SJCRH30 (cell line): ENCODE data around the gene ERI3. TPM values are rescaled to one million over a fixed set of nuclear protein-coding genes. Genes with fewer than 3 reads are reported as not detected.
A peak's percentile ranks its signal among the peaks of the same experiment; 100 is the strongest.

ENCODE experiments used
- DNase-seq, 2 experiments: peaks; one replicate each; pipeline ENCODE4 v3.0.0-alpha.2; 2015 to 2020
- H3K27ac ChIP-seq: fragments of 250-450 bp; sonication (Bioruptor Pico); 2 replicates; pipeline ENCODE4 v1.5.1; 2020; ENCODE audit warnings: mild to moderate bottlenecking, moderate library complexity
- H3K27me3 ChIP-seq: fragments of 250-450 bp; sonication (Bioruptor Pico); 2 replicates; pipeline ENCODE4 v1.5.1; 2020; ENCODE audit warnings: mild to moderate bottlenecking, moderate library complexity
- H3K36me3 ChIP-seq: fragments of 250-450 bp; sonication (Bioruptor Pico); 2 replicates; pipeline ENCODE4 v1.5.1; 2020; ENCODE audit warnings: mild to moderate bottlenecking, moderate library complexity
- H3K4me1 ChIP-seq: fragments of 250-450 bp; sonication (Bioruptor Pico); 2 replicates; pipeline ENCODE4 v1.5.1; 2020; ENCODE audit warnings: mild to moderate bottlenecking, moderate library complexity
- H3K4me3 ChIP-seq: fragments of 250-450 bp; sonication (Bioruptor Pico); 2 replicates; pipeline ENCODE4 v1.5.1; 2020; ENCODE audit warnings: mild to moderate bottlenecking, moderate library complexity
- H3K9me3 ChIP-seq: fragments of 250-450 bp; sonication (Bioruptor Pico); replicated peaks from 2 replicates; pipeline ENCODE4 v1.5.1; 2020; ENCODE audit warnings: mild to moderate bottlenecking, moderate library complexity
- total RNA-seq: library from RNA; depleted of rRNA; stranded (reverse); fragments of >200 nt; shearing (Covaris generic); gene quantifications from 2 replicates; pipeline ENCODE4 v1.2.3, GENCODE V29; 2014

ERI3 gene
- total RNA-seq, 1 experiment from 2014 or later: 64.8 TPM

- no peak overlapping the region for H3K27ac ChIP-seq
- no peaks in the 10 kb centered on the region for H3K27me3 ChIP-seq
- H3K4me3 ChIP-seq: no peak overlapping the region
- no peak for DNase-seq
- H3K4me1 ChIP-seq: no peaks in the 10 kb centered on the region
- no peaks in the 10 kb centered on the region for H3K36me3 ChIP-seq
- H3K9me3 ChIP-seq: no peaks in the 10 kb centered on the region
Measured at GRCh38 chr1:44259090-44259489, 96.0 kb downstream of the ERI3 start.

DNA sequence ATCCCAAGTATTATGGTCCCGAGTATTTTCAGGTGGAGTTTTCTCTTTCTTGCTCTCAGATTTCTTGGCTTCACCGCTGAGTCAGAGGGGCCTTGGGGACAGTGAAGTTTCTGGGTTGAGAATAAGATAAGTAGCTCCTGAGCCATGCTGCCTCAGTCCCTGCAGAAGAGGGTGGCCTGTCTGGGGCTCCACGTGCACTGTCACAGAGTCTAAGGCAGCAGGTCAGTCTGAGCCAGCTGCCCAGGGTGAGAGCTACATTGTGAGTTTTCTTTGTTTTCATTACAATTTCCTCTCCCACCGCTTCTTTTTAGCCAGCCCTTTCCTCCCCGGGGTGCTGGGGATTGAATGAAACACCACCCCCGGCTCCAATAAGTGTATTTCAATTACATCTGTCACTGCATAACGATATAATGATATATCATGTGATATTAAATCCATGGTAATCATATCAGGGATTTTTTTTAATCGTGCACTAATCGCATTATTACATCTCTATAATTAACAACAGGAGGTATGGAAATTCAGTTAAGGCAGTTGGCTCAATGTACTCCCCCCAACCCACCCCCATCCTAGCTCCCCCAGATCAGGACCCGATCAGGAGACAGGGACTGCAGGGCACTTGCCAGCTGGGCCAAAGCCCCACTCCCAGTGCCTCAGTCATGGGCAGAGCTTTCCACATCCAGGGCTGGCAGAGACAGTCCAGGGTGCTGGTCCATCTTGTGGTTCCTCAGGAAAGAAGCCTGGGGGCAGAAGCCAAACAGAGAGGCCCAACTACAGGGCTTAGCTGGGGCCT, 98.1 kb downstream of the ERI3 start:
- no peak overlapping the region for H3K27ac ChIP-seq
- H3K27me3 ChIP-seq: no peaks in the 10 kb centered on the region
- no peaks in the 10 kb centered on the region for H3K4me1 ChIP-seq
- DNase-seq: no peak
- H3K36me3 ChIP-seq: no peaks in the 10 kb centered on the region
- H3K9me3 ChIP-seq: no peaks in the 10 kb centered on the region
- no peak overlapping the region for H3K4me3 ChIP-seq

GRCh38 chr1:44254392-44254910, 100.6 kb downstream of the ERI3 start:
- DNase-seq: no peak
- H3K27ac ChIP-seq: no peak overlapping the region

DNA sequence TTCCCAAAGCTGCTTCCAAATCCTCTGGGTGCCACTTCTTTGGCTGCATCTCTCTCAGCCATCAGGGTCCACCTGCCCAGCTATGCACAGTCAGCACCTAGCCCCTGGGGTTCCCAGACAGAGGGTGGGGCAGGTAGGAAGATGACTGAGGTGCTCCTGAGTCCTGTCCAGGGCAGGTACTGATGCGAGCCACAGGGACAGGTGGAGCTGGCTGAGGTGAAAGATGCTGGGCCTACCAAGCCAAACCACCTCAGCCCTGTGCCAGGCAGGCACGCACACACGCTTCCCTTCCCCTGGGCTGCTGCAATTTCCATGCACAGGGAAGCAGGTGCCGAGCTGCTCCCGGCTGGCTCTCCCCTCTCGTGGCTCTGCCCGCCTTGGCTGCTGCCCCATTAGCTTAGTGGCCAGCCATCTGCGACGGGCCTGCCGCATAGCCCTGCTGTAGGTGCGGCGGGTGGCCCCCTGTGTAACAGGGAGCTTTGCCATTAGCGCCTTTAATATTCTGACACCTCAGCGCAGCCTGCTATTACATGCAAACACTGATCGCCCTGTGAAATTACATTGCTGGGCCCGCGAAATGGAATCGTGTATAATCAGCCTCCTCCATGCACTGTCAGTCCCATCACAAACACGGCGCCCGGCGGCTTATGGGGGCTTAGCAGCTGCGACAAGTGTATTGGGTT, 102.9 kb downstream of the ERI3 start:
- DNase-seq: no peak
- Histone ChIP-seq H3K9me3 (no peaks in the 10 kb centered on the region), H3K36me3 (no peaks in the 10 kb centered on the region), H3K4me3 (no peak overlapping the region), H3K27me3 (no peaks in the 10 kb centered on the region), H3K4me1 (no peaks in the 10 kb centered on the region), H3K27ac (no peak overlapping the region)

More at GRCh38 chr1:44254392-44254910, 100.6 kb downstream of the ERI3 start:
- Histone ChIP-seq H3K9me3 (no peaks in the 10 kb centered on the region), H3K27me3 (no peaks in the 10 kb centered on the region), H3K36me3 (no peaks in the 10 kb centered on the region), H3K4me1 (no peaks in the 10 kb centered on the region), H3K4me3 (no peak overlapping the region)

- no peak for DNase-seq
- H3K4me3 ChIP-seq: no peak overlapping the region
- H3K4me1 ChIP-seq: no peaks in the 10 kb centered on the region
- H3K36me3 ChIP-seq: no peaks in the 10 kb centered on the region
- no peak overlapping the region for H3K27ac ChIP-seq
- H3K9me3 ChIP-seq: no peaks in the 10 kb centered on the region
- H3K27me3 ChIP-seq: no peaks in the 10 kb centered on the region
Measured at GRCh38 chr1:44251486-44251885, 103.6 kb downstream of the ERI3 start.

GRCh38 chr1:44250068-44250781, 104.8 kb downstream of the ERI3 start:
- no peaks in the 10 kb centered on the region for H3K9me3 ChIP-seq
- no peak overlapping the region for H3K27ac ChIP-seq
- peaks cover 2% of the 10 kb centered on the region; the same call in 1 of the 2 replicates for H3K36me3 ChIP-seq
- DNase-seq: no peak
- no peaks in the 10 kb centered on the region for H3K27me3 ChIP-seq
- H3K4me3 ChIP-seq: no peak overlapping the region
- H3K4me1 ChIP-seq: no peaks in the 10 kb centered on the region

DNA sequence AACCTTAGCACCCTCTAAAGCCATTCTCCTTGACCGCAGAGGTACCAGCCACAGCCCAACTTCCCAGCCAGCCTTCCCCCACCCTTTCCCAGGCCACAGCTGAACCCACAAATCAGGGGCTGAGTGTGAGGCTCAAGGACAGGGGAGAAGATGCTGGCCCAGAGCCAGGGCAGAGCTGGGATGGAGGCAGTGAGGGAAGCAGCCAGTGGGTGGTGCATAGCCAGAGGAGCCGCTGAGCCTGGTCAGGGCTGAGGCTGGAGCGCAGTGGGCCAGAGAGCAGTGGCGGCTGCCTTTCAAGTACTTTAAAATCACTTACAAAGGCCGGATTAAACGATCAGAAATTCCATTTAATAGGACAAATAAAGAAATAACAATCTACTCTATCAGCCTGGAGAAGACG, 105.5 kb downstream of the ERI3 start:
- peaks cover 2% of the 10 kb centered on the region; the same call in 1 of the 2 replicates for H3K36me3 ChIP-seq
- no peaks in the 10 kb centered on the region for H3K9me3 ChIP-seq

GRCh38 chr1:44246806-44247205, 108.3 kb downstream of the ERI3 start:
- Histone ChIP-seq H3K27ac (no peak overlapping the region), H3K9me3 (no peaks in the 10 kb centered on the region), H3K27me3 (no peaks in the 10 kb centered on the region), H3K36me3 (peaks cover 2% of the 10 kb centered on the region; the same call in 1 of the 2 replicates), H3K4me1 (no peaks in the 10 kb centered on the region), H3K4me3 (no peak overlapping the region)
- DNase-seq: no peak

More for the DNA sequence above, 105.5 kb downstream of the ERI3 start:
- Histone ChIP-seq H3K27me3 (no peaks in the 10 kb centered on the region), H3K4me3 (no peak overlapping the region), H3K4me1 (no peaks in the 10 kb centered on the region), H3K27ac (no peak overlapping the region)
- DNase-seq: peak; percentile 35 to 44

GRCh38 chr1:44244986-44245385, 110.1 kb downstream of the ERI3 start:
- Histone ChIP-seq H3K27ac (no peak overlapping the region), H3K36me3 (peaks cover 2% of the 10 kb centered on the region; the same call in 1 of the 2 replicates), H3K27me3 (no peaks in the 10 kb centered on the region), H3K4me3 (no peak overlapping the region), H3K9me3 (no peaks in the 10 kb centered on the region), H3K4me1 (peaks cover 2% of the 10 kb centered on the region; the same call in 1 of the 2 replicates)
- no peak for DNase-seq

DNA sequence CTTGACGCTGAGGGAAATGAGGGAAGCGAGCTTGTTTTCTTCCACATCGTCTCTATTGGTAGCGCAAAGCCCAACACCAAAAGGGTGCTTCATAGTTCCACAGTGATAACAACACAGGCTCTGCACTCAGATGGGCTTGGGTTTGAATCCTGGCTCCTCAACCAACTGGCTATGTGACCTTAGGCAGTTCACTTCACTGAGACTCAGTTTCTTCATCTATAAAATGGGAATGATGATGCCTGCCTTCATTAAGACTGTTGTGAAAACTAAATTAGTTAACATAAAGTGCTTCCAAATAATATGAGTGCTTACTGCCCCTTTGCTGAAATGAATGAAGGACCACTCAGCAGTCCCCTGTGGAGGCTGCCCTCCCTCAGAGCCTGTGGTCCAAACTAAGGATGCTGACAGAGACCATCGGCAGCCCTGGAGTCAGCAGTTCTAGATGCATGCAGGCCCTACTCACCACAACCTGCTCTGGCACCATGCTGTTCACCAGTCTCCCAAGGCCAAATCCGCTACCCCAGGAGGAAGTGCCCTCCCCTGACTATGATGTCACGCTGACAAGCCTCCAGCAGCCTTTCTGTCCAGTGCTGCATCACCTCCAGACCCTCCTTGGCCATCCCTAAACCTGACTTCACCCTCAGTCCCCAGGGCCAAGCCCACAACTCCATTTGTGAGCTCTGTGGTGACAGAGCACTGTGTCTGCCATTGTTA, 111.1 kb downstream of the ERI3 start:
- Histone ChIP-seq H3K27me3 (no peaks in the 10 kb centered on the region), H3K27ac (no peak overlapping the region), H3K36me3 (peaks cover 2% of the 10 kb centered on the region; the same call in 1 of the 2 replicates), H3K4me1 (peaks cover 11% of the 10 kb centered on the region), H3K9me3 (no peaks in the 10 kb centered on the region), H3K4me3 (no peak overlapping the region)
- no peak for DNase-seq

DNA sequence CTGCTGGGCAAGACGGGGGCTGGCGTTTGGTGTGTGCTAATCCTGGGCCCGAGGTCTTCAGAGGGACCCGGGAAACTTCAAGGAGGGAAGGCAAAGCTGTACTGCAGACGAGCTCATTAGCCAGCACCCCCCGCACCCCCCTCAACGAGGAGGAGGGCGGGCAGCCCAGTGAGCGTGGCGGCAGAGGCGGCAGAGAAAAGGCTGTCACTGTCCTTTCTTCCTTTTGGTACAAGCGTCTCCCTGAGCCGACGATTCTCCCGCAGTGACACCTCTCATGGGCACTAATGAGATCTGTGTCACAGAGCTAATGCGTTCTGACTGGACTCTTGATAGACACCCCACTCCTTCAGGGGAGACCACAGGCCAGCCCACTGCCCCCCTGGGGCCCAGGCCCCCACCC, 112.3 kb downstream of the ERI3 start:
- no peak overlapping the region for H3K27ac ChIP-seq
- no peaks in the 10 kb centered on the region for H3K9me3 ChIP-seq
- H3K4me1 ChIP-seq: peaks cover 12% of the 10 kb centered on the region
- no peaks in the 10 kb centered on the region for H3K27me3 ChIP-seq
- no peak overlapping the region for H3K4me3 ChIP-seq
- H3K36me3 ChIP-seq: peaks cover 2% of the 10 kb centered on the region; the same call in 1 of the 2 replicates
- DNase-seq: no peak

GRCh38 chr1:44240802-44241671, 114.0 kb downstream of the ERI3 start:
- Histone ChIP-seq H3K9me3 (no peaks in the 10 kb centered on the region), H3K27ac (no peak overlapping the region), H3K36me3 (no peaks in the 10 kb centered on the region), H3K4me1 (peaks cover 12% of the 10 kb centered on the region), H3K27me3 (no peaks in the 10 kb centered on the region), H3K4me3 (no peak overlapping the region)
- DNase-seq: no peak

DNA sequence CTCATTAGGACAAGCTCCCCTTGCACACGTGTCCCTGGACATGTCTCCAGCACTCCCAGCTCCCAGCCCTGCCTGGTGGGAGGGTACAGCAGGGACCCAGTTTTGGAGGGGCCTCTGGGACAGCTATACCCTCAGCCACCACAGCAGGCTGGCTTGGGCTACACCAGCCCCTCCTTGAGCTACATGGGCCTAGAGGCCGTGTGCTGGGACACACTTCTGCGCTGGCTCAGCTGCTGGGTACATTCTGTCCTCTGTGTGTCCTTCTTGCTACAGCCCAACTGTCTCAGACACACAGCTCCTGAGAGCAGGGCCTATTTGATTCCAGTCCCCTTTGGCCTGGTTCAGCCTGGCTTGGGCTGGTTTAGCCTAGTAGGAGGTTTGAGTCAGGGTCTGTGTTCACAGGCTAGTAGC, 115.1 kb downstream of the ERI3 start:
- Histone ChIP-seq H3K4me3 (no peak overlapping the region), H3K27ac (no peak overlapping the region), H3K9me3 (no peaks in the 10 kb centered on the region), H3K36me3 (no peaks in the 10 kb centered on the region), H3K27me3 (no peaks in the 10 kb centered on the region), H3K4me1 (peaks cover 12% of the 10 kb centered on the region)
- no peak for DNase-seq
